NB4 (cell line): ENCODE measurements around the gene OBP2B.
"Not testable (repeated sequence)": the region's sequence is repeated elsewhere in the genome, so short reads cannot be mapped to it uniquely, and the experiment has no call there.

Experiments
- DNase-seq: peaks from one replicate; pipeline ENCODE4 v3.0.0; 2010; ENCODE audit warnings: low read depth
- H3K4me3 ChIP-seq: one replicate; pipeline ENCODE4 v1.5.1; 2011; ENCODE audit warnings: mild to moderate bottlenecking, low read depth, low read length, moderate library complexity
- MYC ChIP-seq: IDR thresholded peaks from 2 replicates; pipeline ENCODE4 v1.6.1; 2011; ENCODE audit warnings: low read depth, low read length
- POLR2A ChIP-seq: IDR thresholded peaks from 2 replicates; pipeline ENCODE4 v1.6.1; 2011; ENCODE audit warnings: mild to moderate bottlenecking; ENCODE audit not compliant: insufficient read length; ENCODE audit errors: extremely low read depth
- TF ChIP-seq, protein P1 (sequence below): IDR thresholded peaks from one replicate; pipeline ENCODE4 v1.5.1; 2012; ENCODE audit warnings: low read depth, low read length
- TF ChIP-seq, protein P2 (sequence below): IDR thresholded peaks from 2 replicates; pipeline ENCODE4 v1.6.1; 2011; ENCODE audit warnings: low read depth, low read length

The OBP2B gene, protein sequence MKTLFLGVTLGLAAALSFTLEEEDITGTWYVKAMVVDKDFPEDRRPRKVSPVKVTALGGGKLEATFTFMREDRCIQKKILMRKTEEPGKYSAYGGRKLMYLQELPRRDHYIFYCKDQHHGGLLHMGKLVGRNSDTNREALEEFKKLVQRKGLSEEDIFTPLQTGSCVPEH

GRCh38 chr9:133208880-133209300, at the start of gene OBP2B:
Gene OBP2B (minus strand): TSS chr9:133209250. CDS start chr9:133209199, 51 bp downstream.
- DNase-seq, H3K4me3 ChIP-seq: not testable (repeated sequence)

DNA sequence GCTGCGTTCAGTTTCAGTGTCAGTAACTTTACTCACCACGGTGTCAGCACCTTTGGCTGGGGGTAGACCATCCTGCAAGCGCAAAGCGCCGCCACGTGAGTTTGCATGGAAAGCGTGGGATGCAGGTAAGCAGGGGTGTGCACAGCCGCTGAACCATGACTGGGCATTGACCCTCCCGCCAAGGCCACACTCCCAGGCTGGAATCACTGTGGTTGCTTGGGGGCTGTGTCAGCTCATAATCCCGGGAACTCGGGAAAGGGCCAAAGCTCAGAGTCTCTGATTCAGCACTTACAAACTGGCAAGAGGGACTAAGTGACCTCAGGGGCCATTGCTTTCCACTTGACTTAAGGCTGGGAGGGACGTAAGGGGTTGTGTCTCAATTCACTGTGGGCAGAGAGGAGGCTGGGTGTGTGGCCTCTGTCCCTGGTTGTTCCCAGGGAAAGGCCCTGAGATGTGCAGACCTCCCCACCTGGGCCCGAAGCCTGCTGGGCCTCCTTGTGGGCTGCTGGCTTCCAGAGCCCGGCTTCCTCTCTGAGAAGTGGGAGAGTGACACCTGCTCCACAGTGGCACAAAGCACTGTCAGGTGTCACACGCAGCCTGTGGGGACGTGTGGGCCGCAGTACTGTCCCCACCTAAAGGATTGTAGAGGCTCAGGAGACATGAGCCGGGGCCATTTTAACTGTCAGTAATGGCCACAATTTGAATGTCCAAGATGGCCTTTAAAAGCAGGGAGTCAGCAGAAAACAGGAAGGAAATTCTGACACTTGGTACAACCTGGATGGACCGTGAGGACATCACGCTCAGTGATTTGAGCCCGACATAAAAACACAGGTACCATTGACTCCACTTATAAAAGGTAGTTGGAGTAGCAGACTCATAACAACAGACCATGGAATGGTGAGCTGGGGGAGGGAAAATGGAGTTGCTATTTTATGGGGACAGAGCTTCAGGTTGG, 49.3 kb upstream of the OBP2B start:
- TF ChIP-seq MYC: no peak
- TF ChIP-seq, protein P1, sequence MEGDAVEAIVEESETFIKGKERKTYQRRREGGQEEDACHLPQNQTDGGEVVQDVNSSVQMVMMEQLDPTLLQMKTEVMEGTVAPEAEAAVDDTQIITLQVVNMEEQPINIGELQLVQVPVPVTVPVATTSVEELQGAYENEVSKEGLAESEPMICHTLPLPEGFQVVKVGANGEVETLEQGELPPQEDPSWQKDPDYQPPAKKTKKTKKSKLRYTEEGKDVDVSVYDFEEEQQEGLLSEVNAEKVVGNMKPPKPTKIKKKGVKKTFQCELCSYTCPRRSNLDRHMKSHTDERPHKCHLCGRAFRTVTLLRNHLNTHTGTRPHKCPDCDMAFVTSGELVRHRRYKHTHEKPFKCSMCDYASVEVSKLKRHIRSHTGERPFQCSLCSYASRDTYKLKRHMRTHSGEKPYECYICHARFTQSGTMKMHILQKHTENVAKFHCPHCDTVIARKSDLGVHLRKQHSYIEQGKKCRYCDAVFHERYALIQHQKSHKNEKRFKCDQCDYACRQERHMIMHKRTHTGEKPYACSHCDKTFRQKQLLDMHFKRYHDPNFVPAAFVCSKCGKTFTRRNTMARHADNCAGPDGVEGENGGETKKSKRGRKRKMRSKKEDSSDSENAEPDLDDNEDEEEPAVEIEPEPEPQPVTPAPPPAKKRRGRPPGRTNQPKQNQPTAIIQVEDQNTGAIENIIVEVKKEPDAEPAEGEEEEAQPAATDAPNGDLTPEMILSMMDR: no peak

GRCh38 chr9:133257465-133257956, 48.5 kb upstream of the OBP2B start:
- TF ChIP-seq MYC (no peak), POLR2A (no peak)
- TF ChIP-seq, protein P2, sequence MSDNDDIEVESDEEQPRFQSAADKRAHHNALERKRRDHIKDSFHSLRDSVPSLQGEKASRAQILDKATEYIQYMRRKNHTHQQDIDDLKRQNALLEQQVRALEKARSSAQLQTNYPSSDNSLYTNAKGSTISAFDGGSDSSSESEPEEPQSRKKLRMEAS: no peak
- DNase-seq: no peak
- H3K4me3 ChIP-seq: no peak overlapping the region

More for the DNA sequence above, 49.3 kb upstream of the OBP2B start:
- H3K4me3 ChIP-seq: no peak overlapping the region
- DNase-seq: no peak

GRCh38 chr9:133256686-133257091, 47.6 kb upstream of the OBP2B start:
- TF ChIP-seq MYC (no peak), POLR2A (no peak)
- TF ChIP-seq, protein P1: no peak
- TF ChIP-seq, protein P2: no peak
- DNase-seq: no peak
- no peak overlapping the region for H3K4me3 ChIP-seq

GRCh38 chr9:133256136-133256461, 47.0 kb upstream of the OBP2B start:
- H3K4me3 ChIP-seq: no peak overlapping the region
- TF ChIP-seq POLR2A (no peak), MYC (no peak)
- TF ChIP-seq, protein P2: no peak
- TF ChIP-seq, protein P1: no peak
- DNase-seq: no peak

DNA sequence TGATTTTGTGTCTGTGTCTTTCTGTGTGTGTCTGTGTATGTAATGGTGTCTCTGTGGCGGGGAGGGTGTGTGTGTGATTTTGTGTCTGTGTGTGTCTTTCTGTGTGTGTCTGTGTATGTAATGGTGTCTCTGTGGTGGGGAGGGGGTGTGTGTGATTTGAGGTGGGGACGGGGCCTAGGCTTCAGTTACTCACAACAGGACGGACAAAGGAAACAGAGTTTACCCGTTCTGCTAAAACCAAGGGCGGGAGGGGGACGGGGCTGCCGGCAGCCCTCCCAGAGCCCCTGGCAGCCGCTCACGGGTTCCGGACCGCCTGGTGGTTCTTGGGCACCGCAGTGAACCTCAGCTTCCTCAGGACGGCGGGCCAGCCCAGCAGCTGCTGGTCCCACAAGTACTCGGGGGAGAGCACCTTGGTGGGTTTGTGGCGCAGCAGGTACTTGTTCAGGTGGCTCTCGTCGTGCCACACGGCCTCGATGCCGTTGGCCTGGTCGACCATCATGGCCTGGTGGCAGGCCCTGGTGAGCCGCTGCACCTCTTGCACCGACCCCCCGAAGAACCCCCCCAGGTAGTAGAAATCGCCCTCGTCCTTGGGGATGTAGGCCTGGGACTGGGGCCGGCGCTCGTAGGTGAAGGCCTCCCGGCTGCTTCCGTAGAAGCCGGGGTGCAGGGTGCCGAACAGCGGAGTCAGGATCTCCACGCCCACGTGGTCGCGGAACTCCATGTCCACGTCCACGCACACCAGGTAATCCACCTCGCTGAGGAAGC, 46.5 kb upstream of the OBP2B start:
- no peak for DNase-seq
- H3K4me3 ChIP-seq: no peak overlapping the region
- TF ChIP-seq POLR2A (no peak), MYC (no peak)
- TF ChIP-seq, protein P2: no peak
- TF ChIP-seq, protein P1: no peak
